GM19438 (cell line): ENCODE results near the gene GIMAP4.
"Not testable (repeated sequence)": the region's sequence is repeated elsewhere in the genome, so short reads cannot be mapped to it uniquely, and the experiment has no call there.

ENCODE experiments used
- ATAC-seq: cut with Tn5 transposase; IDR thresholded peaks from one replicate; pipeline ENCODE4 v1.9.1; 2021; ENCODE audit warnings: low read depth; ENCODE audit not compliant: unreplicated experiment

Gene GIMAP4

DNA sequence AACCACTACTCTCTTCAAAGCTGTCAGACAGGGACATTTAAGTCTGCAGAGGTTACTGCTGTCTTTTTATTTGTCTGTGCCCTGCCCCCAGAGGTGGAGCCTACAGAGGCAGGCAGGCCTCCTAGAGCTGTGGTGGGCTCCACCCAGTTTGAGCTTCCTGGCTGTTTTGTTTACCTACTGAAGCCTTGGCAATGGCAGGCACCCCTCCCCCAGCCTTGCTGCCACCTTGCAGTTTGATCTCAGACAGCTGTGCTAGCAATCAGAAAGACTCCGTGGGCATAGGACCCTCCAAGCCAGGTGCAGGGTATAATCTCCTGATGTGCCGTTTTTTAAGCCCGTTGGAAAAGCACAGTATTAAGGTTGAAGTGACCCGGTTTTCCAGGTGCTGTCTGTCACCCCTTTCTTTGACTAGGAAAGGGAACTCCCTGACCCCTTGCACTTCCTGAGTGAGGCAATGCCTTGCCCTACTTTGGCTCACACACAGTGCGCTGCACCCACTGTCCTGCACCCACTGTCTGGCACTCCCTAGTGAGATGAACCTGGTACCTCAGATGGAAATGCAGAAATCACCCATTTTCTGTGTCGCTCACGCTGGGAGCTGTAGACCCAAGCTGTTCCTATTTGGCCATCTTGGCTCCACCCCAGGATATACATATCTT lies 12.9 kb downstream of the GIMAP4 start:
- ATAC-seq: not testable (repeated sequence)

DNA sequence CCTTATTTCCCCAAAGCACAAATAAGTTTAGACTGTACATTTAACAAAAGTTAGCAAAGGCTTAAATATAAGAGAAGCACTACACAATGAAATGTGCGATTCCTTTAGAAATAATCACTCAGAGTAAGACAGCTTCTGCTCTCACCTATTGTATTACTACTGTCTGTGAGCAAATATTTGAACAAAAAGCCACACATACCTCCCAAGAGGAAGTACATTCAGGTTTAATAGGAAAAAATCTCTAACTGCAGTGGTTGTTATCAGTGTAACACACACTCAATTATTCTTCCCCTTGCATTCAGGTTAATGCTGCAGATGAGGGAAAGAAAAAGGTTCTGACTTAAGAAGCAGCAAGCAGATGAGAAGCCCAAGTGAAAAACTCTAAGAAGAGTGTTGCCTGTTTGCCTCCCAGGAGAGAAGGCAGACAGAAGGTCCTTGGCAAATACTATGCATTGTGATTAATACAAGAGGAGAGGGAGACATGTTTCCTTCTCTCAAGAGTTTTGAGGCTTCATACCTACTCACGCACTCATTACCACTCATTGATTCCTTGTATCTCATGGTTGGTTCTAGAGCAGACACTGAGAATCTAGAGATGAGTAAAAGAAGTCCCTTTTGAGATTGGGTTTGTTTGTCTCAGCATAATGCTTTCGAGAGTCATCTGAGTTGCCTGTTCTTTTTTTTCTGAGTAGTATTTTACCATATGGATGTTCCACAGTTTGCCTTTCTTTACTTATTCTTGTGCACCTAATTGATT lies 13.6 kb downstream of the GIMAP4 start:
- ATAC-seq: no peak

DNA sequence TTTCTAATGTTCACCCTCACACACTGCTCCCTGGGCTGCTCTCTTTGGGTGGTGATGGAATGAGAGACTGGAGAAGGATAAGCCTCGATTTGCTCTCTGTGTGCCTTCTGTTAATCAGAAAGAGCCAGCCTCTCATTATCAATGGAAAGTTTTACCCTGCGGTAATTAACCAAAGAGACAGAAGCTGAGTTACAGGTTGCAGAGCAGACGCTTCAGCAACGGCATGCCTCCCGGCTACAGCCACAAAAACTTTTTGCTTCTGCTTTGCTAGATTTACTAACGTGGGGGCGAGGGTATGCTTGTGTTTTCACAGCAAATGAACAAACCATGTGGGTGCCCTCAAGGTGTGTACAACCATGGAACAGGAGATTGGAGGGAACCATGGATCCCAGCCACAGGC lies 18.0 kb downstream of the GIMAP4 start:
- no peak for ATAC-seq

DNA sequence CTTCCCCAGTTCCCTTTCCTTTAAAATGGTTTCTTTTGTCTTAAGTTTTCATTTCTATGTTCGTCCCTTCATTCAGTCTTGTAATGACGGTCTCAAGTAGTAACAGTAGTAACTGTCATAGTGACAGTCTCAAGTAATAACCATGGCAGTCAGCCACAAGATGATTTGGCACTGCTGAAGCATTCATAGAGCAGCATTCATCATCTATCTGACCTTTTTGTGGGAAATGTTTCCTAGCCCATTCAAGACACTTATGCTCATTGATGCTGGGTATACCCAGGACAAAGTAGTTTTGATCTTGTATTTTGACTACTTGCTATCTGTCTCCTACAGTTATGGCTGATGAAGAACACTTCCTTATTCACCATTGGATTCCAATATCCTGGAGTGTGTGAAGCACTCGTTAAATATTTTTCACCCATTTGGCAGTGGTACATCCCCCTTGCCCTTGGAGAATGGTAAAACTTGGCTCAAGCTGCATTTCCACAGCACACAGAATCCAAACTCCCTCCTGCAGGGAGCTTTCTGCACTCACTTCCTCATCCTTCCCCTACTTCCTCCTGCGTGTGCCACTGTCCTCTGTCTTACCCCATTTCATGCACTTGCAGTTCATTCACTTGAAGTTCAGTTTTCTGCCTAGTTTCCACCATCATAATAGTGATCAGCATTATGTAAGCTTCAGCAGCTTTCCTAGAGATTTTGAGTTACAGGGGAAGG lies 19.0 kb downstream of the GIMAP4 start:
- ATAC-seq: no peak

DNA sequence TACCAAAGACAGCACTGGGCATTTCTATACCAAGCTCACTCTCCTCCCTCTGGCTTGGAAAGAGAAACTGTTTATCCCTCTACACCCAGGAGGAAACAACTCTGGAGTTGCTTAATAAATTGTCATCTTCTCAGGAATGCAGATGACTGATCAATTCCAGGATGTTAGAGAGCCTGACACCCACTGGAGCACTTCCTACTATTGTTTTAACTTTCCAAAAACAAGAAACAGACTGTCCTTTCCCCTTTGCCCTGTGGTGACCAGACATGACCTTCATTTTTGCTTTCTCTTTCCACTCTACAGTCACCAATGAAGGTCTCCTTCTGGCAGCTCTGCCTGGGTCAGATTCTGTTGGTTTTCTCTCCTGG lies 19.6 kb downstream of the GIMAP4 start:
- ATAC-seq: no peak

DNA sequence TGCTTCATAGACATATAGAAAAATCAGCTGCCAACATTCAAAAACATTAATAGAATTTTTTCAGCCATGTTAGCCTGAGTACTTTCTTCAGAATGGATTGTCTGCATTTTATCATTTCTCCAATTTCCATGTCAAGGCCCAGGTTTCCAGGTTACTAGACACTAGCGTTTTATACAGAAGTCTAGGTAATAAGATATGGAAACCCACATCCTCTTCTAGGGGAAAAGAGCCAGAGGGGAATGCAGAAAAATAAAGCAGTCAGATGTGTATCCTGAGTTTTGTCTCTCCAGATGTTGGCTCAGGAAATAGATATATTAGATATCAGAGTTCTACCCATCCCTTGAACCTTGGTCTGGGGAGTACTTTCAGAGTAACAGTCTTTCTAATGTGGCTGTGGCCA lies 20.4 kb downstream of the GIMAP4 start:
- ATAC-seq: no peak

DNA sequence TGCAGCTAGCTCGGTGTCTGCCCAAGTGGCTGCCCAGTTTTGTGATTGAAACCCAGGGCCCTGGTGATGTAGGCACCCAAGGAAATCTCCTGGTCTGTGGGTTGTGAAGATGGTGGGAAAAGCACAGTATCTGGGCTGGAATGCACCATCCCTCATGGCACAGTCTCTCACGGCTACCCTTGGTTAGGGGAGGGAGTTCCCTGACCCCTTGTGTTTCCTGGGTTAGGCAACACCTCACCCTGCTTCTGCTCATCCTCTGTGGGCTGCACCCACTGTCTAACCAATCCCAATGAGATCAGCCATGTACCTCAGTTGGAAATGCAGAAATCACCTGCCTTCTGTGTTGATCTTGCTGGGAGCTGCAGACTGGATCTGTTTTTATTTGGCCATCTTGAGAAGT lies 27.6 kb downstream of the GIMAP4 start:
- no peak for ATAC-seq

DNA sequence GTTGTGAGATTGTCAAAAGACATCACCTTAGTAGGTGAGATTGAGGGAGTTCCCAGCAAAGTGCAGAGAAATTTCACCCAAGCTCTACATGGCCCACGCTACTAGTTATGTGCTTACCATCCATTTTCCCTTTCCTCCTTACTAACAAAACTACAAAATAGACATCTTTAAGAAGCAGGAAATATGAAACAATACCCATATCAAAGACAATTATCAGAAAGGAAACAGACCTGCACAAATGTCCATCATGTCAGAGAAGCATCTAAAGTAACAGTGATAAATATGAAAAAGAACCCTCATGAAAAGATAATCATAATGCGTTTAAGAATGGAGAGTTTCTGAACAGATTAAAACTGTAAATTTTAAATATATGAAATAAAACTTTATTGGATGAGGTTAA lies 28.2 kb downstream of the GIMAP4 start:
- ATAC-seq: no peak

DNA sequence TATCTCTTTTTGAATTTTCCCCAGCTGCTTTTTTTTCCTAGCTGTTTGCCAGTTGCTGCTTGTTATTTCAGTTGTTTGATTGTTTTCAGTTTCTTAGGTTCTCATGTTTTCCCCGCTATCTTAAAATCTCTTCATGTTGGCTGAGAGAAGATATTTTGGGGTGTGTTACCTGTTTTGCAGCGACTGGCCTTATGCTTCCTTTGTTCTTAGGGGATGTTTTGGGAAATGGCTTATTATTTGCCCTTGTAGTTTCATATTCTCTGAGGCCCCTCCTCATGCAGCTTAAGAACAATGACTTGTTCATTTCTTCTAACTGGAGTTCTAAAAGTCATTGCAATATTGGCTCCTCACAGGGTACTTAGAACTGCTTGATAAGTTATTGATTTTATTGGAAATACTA lies 36.4 kb downstream of the GIMAP4 start:
- not testable (repeated sequence) for ATAC-seq

DNA sequence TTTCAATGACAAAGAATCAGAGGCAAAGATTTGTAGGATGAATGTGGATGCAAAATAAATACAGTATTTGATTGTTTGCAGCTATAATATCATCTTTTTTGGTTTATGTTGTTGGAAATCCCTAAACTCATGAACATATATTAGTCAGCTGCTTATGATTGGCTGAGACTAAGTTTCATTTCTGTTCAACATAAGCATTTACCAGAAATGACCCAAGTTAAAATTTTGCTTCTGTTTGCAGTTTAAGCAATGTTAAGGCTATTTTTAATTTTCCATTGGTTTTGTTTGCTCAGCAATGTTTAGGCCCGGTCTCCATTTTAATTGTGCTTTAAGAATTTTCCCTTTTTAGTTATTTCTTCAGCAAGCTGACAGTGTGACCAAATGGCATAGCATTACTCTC lies 43.0 kb downstream of the GIMAP4 start:
- no peak for ATAC-seq

DNA sequence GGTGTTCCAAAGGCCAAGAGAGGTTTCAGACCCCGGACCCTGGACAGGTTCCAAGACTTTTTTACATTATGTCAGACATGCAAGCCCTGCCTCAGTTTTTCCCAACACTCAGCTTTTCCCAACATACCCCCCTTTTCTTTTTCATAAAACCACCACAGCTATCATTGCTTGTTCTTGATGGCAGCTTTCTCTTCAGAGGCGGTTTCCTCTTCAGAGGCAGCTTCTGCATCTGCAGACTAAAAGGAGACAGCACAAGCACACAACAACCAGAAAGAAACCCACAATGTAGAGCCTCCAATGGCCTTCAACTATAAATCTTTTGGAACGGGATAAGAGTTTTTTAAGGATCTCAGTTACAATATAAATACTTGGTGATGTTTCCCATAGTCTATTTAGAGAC lies 45.7 kb downstream of the GIMAP4 start:
- ATAC-seq: no peak

DNA sequence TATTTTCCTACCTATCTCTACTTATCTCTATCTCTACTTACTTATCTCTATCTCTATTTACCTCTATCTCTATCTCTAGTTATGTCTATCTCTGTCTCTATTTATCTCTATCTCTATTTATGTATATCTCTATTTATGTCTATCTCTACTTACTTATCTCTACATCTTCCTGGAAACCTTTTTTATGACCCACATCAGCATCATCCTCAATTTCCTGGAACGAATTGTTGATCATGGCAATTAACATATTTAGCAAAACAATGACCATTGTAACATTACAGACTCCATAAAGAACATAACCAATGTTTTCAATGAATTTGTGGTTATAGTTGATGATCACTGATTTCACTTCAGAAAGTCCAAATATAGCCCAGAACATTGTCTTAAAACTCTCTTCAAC lies 46.7 kb downstream of the GIMAP4 start:
- no peak for ATAC-seq

DNA sequence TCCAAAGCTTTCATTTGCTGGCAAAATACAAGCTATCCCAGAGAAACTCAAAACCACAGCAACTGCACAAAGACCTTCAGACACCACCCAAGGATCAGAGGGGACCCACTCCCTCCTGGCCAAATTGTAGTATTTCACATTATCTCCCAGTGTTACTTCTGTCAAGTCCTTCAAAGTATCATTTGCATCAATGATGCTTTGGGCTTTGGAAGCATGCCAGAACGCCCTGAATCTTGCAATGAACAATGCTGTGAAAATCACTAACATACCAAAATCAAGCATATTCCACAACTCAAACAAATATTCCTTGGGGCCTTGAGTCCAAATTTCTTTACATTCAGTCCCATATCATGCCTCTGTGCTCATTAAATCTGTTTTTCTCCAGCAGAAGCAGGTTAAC lies 47.2 kb downstream of the GIMAP4 start:
- ATAC-seq: not testable (repeated sequence)

DNA sequence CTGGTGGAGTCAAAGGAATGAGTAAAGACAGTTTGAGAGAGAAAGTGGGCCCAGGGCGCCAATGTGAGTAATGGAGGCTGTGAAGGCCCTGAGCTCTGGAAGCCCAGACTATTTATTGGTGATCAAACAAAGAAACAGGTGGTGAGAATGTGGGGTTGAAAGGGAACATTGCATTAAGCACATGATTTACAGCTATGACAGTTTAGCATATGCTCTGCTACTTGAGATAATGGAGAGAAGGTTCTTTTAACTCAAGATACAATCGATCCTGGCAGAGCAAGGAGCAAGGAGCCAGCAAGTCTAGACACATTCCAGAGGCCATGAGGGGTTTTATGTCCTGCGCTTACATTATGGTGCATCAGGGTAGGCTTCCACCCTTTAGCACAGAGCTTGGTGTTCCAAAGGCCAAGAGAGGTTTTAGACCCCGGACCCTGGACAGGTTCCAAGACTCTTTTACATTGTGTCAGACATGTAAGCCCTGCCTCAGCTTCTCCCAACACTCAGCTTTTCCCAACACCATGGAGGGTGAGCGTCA lies 48.1 kb downstream of the GIMAP4 start:
- not testable (repeated sequence) for ATAC-seq

DNA sequence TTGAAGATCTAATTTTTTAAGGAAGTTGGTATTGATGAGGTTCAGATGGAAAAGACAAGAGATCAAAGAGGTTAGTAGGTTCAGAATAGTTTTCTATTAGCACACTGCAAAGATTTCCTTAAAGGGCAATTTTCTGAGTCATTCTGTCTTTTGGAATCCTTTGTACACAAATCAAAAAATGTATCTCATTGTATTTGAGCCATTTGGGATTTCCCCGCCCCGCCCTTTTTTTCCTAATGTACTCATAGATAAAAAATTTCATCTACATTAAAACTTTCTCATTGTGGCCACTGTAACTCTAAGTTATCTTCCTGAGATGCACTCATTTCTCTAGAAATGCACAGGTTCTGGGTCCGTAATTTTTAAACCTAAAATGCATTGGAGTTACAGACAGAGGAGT lies 52.9 kb downstream of the GIMAP4 start:
- ATAC-seq: no peak

DNA sequence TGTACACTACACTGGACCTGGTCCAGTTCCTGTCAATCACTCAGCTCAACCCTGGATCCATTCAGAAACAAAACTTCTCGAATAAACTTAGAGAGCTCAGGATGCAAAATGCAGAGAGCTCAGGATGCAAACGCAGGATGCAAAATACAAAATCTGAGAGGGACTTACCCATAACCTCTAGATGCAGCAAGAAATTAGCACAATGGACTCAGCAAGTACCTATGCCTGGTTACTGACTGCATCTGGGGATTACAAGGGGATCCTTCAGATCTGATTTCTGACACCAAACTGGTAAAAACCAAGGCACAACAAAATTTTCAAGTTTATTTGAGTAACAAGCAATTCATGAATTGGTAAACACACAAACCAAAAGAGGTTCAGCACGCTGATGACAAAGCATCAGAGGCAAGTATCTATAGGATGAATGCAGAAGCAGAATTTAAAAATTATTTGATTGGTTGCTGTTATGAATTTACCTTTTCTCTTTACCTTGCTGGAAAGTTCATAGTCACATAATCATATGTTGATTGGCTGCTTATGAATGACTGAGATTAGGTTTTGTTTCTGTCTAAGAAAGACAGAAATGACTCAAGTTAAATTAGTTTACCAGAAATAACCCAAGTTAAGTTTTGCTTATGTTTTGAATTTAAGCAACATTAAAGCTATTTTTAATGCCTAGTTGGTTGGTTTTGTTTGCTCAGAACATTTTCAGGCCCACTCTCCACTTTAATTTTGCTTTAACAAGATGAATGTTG lies 53.6 kb downstream of the GIMAP4 start:
- ATAC-seq: no peak

DNA sequence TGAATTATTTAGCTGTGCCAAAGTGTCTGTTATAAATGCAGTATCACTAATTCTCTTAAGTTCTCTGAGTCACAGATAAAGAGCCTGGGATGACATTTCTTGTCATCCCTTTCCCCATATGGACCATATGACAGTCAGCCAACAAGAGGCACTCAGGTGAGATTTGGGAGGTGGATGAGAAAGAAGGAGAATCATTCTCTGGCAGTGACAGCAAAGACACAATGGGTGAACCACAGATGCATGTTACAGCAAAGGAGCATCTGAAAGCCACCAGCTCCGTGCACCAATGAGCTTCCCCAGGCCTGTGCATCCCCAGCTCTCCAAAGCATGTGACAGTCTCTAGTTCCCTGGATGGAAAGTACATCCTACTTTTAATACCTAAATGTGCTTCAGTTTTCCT lies 54.2 kb downstream of the GIMAP4 start:
- no peak for ATAC-seq
